IMR-90 (cell line): ENCODE data around the gene COMMD1. TPM values are rescaled to one million over a fixed set of nuclear protein-coding genes. Genes with fewer than 3 reads are reported as not detected.
"Not testable (repeated sequence)": the region's sequence is repeated elsewhere in the genome, so short reads cannot be mapped to it uniquely, and the experiment has no call there.

ENCODE experiments used
- ATAC-seq: fragments of 200-7000 bp; cut with Tn5 transposase; 2 replicates; pipeline ENCODE4 v1.9.1; 2020; ENCODE audit warnings: low read depth, mild to moderate bottlenecking, moderate library complexity
- BruUV-seq: library from RNA; stranded (reverse); fragments of 400-500 nt; replicated peaks from 2 replicates; lab custom pipeline; 2021; lab: Mats Ljungman, UMichigan
- CTCF ChIA-PET: fragments of 300-600 bp; formaldehyde crosslinking; extraction: SDS; loops from one replicate; lab custom pipeline; 2021; ENCODE audit warnings: antibody characterized with exemption; lab: Yijun Ruan, JAX
- POLR2A ChIA-PET: fragments of 300-600 bp; sonication (Branson Sonifier 250); formaldehyde crosslinking; loops from one replicate; lab custom pipeline; 2022; ENCODE audit warnings: antibody characterized with exemption; ENCODE audit not compliant: unreplicated experiment; lab: Charles Lee
- DNase-seq: peaks from one replicate; pipeline ENCODE4 v3.0.0; 2013
- H2AFZ ChIP-seq: replicated peaks from 2 replicates; pipeline ENCODE3; 2013; ENCODE audit warnings: low read length, mild to moderate bottlenecking; ENCODE audit not compliant: poor library complexity
- H2AK5ac ChIP-seq: 2 replicates; pipeline ENCODE4 v1.6.1; 2013; ENCODE audit warnings: low read depth, low read length, inconsistent platforms
- H2AK9ac ChIP-seq: replicated peaks from 2 replicates; pipeline ENCODE3; 2013; ENCODE audit warnings: mild to moderate bottlenecking, low read depth, low read length, moderate library complexity; ENCODE audit not compliant: poor library complexity
- H2BK120ac ChIP-seq: 2 replicates; pipeline ENCODE4 v1.6.1; 2013; ENCODE audit warnings: low read depth, low read length, inconsistent platforms
- H2BK15ac ChIP-seq: 3 replicates; pipeline ENCODE4 v1.6.1; 2013; ENCODE audit warnings: low read depth, low read length, inconsistent platforms
- H2BK20ac ChIP-seq: 2 replicates; pipeline ENCODE4 v1.6.1; 2013; ENCODE audit warnings: low read depth, mild to moderate bottlenecking, inconsistent platforms, low read length, moderate library complexity
- H2BK5ac ChIP-seq: 2 replicates; pipeline ENCODE4 v1.6.1; 2013; ENCODE audit warnings: mild to moderate bottlenecking, low read depth, low read length, inconsistent platforms; ENCODE audit not compliant: poor library complexity, severe bottlenecking
- H3K14ac ChIP-seq: replicated peaks from 2 replicates; pipeline ENCODE4 v1.6.1; 2013; ENCODE audit warnings: low read depth, low read length, inconsistent platforms
- H3K18ac ChIP-seq: 2 replicates; pipeline ENCODE4 v1.6.1; 2013; ENCODE audit warnings: low read depth, low read length, control low read depth
- H3K23ac ChIP-seq: 2 replicates; pipeline ENCODE4 v1.6.1; 2013; ENCODE audit warnings: low read depth, low read length, inconsistent platforms
- H3K27ac ChIP-seq: 2 replicates; pipeline ENCODE4 v1.5.1; 2013; ENCODE audit warnings: mild to moderate bottlenecking, control low read depth, low read length; ENCODE audit not compliant: insufficient read depth
- H3K27me3 ChIP-seq: 2 replicates; pipeline ENCODE4 v1.6.1; 2013; ENCODE audit warnings: low read length; ENCODE audit not compliant: control insufficient read depth, insufficient read depth
- H3K36me3 ChIP-seq: 2 replicates; pipeline ENCODE4 v1.6.1; 2013; ENCODE audit warnings: low read length, mixed read lengths; ENCODE audit not compliant: control insufficient read depth, insufficient read depth
- H3K4ac ChIP-seq: 2 replicates; pipeline ENCODE4 v1.6.1; 2013; ENCODE audit warnings: low read depth, low read length, inconsistent platforms
- H3K4me1 ChIP-seq: 2 replicates; pipeline ENCODE4 v1.6.1; 2013; ENCODE audit warnings: low read length, mixed read lengths; ENCODE audit not compliant: control insufficient read depth, insufficient read depth
- H3K4me2 ChIP-seq: 2 replicates; pipeline ENCODE4 v1.6.1; 2013; ENCODE audit warnings: low read depth, mild to moderate bottlenecking, control low read depth, low read length, moderate library complexity
- H3K4me3 ChIP-seq: 2 replicates; pipeline ENCODE4 v1.5.1; 2013; ENCODE audit warnings: low read depth, mild to moderate bottlenecking, control low read depth, low read length, moderate library complexity; ENCODE audit not compliant: insufficient read depth
- H3K56ac ChIP-seq: 2 replicates; pipeline ENCODE4 v1.6.1; 2013; ENCODE audit warnings: low read length, inconsistent platforms; ENCODE audit not compliant: insufficient read depth; ENCODE audit errors: extremely low read depth
- H3K79me1 ChIP-seq, 2 experiments: 2 replicates each; pipeline ENCODE4 v1.6.1; 2013; ENCODE audit warnings: low read length in 2 of 2, inconsistent platforms in 1 of 2, low read depth in 1 of 2
- H3K9ac ChIP-seq: 2 replicates; pipeline ENCODE4 v1.6.1; 2013; ENCODE audit warnings: low read depth, low read length, control low read depth
- H3K9me1 ChIP-seq: 2 replicates; pipeline ENCODE4 v1.6.1; 2013; ENCODE audit warnings: low read length, inconsistent platforms; ENCODE audit not compliant: insufficient read depth
- H3K9me3 ChIP-seq: 2 replicates; pipeline ENCODE4 v1.6.1; 2013; ENCODE audit warnings: low read length; ENCODE audit not compliant: control insufficient read depth, insufficient read depth
- H4K20me1 ChIP-seq: 2 replicates; pipeline ENCODE4 v1.6.1; 2013; ENCODE audit warnings: low read length, inconsistent platforms; ENCODE audit not compliant: insufficient read depth
- H4K5ac ChIP-seq: 2 replicates; pipeline ENCODE4 v1.6.1; 2013; ENCODE audit warnings: mild to moderate bottlenecking, low read depth, low read length, control low read depth
- H4K8ac ChIP-seq, 2 experiments: 2 replicates each; pipeline ENCODE4 v1.6.1; 2013; ENCODE audit warnings: low read depth in 2 of 2, low read length in 2 of 2, control low read depth in 1 of 2, inconsistent platforms in 1 of 2
- H4K91ac ChIP-seq: 2 replicates; pipeline ENCODE4 v1.6.1; 2013; ENCODE audit warnings: low read depth, low read length, inconsistent platforms; ENCODE audit not compliant: insufficient read depth
- WGBS, 2 experiments: methylation state at CpG; one replicate each; pipeline versions ENCODE4 v1.1.5 to v1.1.7; 2013; ENCODE audit warnings: missing lambda C conversion rate in 2 of 2; ENCODE audit not compliant: insufficient read length in 1 of 2; ENCODE audit errors: extremely low coverage in 2 of 2; 5-methylcytosine and 5-hydroxymethylcytosine counted together
- dilution Hi-C: fragments of 300-500 bp; cut with HindIII; formaldehyde crosslinking; loops from one replicate; pipeline ENCODE4 v1.14.3; 2018; ENCODE audit warnings: low sequenced_read_pairs; ENCODE audit not compliant: unreplicated experiment
- in situ Hi-C: fragments of 300-500 bp; cut with MboI; formaldehyde crosslinking; loops from 3 replicates; pipeline ENCODE4 v1.14.3; 2019; ENCODE audit warnings: low sequenced_read_pairs, inconsistent platforms, mixed read lengths
- intact Hi-C: fragments of 100-400 bp; cut with micrococcal nuclease; formaldehyde crosslinking; loops from 2 replicates; pipeline ENCODE4 v1.10.0; 2022
- polyA plus RNA-seq, 3 experiments: library from polyadenylated mRNA; depleted of rRNA; stranded (reverse); fragments of >200 nt; gene quantifications; 2 replicates each; pipeline ENCODE4 v1.2.3, GENCODE V29; 2012; ENCODE audit warnings: low replicate concordance in 1 of 3
- total RNA-seq: library from RNA; depleted of rRNA; stranded (reverse); fragments of >200 nt; gene quantifications from 2 replicates; pipeline ENCODE4 v1.2.3, GENCODE V29; 2012

Gene COMMD1
- total and polyA plus RNA-seq, 2 of the 4 experiments (the other 2 are of a cell fraction), result 42.8 to 60.4 TPM

DNA sequence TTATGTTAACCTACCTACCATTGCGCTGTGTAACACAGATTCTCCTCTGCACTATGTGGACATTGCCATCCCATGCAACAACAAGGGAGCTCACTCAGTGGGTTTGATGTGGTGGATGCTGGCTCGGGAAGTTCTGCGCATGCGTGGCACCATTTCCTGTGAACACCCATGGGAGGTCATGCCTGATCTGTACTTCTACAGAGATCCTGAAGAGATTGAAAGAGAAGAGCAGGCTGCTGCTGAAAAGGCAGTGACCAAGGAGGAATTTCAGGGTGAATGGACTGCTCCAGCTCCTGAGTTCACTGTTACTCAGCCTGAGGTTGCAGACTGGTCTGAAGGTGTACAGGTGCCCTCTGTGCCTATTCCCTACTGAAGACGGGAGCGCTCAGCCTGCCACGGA, 241.3 kb downstream of the COMMD1 start:
- not testable (repeated sequence) for DNase-seq, H4K5ac ChIP-seq, H3K14ac ChIP-seq

More for the DNA sequence above, 241.3 kb downstream of the COMMD1 start:
- CTCF ChIA-PET, H3K9me1 ChIP-seq, H4K20me1 ChIP-seq, ATAC-seq, H3K4ac ChIP-seq, intact Hi-C loops, H3K4me2 ChIP-seq, H3K4me1 ChIP-seq, H2AK9ac ChIP-seq, dilution Hi-C loops, BruUV-seq, H3K56ac ChIP-seq, H2BK5ac ChIP-seq, H3K27ac ChIP-seq, H4K91ac ChIP-seq, H2BK120ac ChIP-seq, in situ Hi-C loops, H4K8ac ChIP-seq, H3K4me3 ChIP-seq, H3K36me3 ChIP-seq, H2AK5ac ChIP-seq, H2BK20ac ChIP-seq, POLR2A ChIA-PET, H3K79me1 ChIP-seq, H2AFZ ChIP-seq, H3K9ac ChIP-seq, H3K9me3 ChIP-seq, H3K23ac ChIP-seq, H3K27me3 ChIP-seq, H2BK15ac ChIP-seq, H3K18ac ChIP-seq: not testable (repeated sequence)
- WGBS, 2 experiments, result no CpG with 5 or more reads among the region's 7 CpGs
